IMR-90 (cell line): ENCODE data around the gene PLXNA4.

Source experiments
- BHLHE40 ChIP-seq: fragments of 150-350 bp; IDR thresholded peaks from 2 replicates; pipeline ENCODE4 v1.6.1; 2016; ENCODE audit warnings: mild to moderate bottlenecking, low read depth, low read length
- CEBPB ChIP-seq: IDR thresholded peaks from 2 replicates; pipeline ENCODE4 v1.6.1; 2012; ENCODE audit warnings: low read depth, low read length, improper control_type of control experiment
- CTCF ChIP-seq: conservative IDR thresholded peaks from 2 replicates; pipeline ENCODE4 v1.5.1; 2012; ENCODE audit warnings: mild to moderate bottlenecking, low read depth, low read length, improper control_type of control experiment
- ELK1 ChIP-seq: fragments of 150-350 bp; IDR thresholded peaks from 2 replicates; pipeline ENCODE4 v1.6.1; 2016; ENCODE audit warnings: low read depth, mild to moderate bottlenecking, low read length, moderate library complexity, borderline replicate concordance
- MAFK ChIP-seq: IDR thresholded peaks from 2 replicates; pipeline ENCODE4 v1.6.1; 2012; ENCODE audit warnings: low read depth, low read length, improper control_type of control experiment
- MAZ ChIP-seq: IDR thresholded peaks from 2 replicates; pipeline ENCODE4 v1.6.1; 2012; ENCODE audit warnings: low read depth, mild to moderate bottlenecking, low read length, improper control_type of control experiment, moderate library complexity, borderline replicate concordance
- POLR2A ChIP-seq: IDR thresholded peaks from 2 replicates; pipeline ENCODE4 v1.6.1; 2012; ENCODE audit warnings: mild to moderate bottlenecking, low read depth, low read length
- RAD21 ChIP-seq: IDR thresholded peaks from 2 replicates; pipeline ENCODE4 v1.6.1; 2012; ENCODE audit warnings: low read length, improper control_type of control experiment
- RCOR1 ChIP-seq: IDR thresholded peaks from 2 replicates; pipeline ENCODE4 v1.6.1; 2012; ENCODE audit warnings: mild to moderate bottlenecking, low read length, improper control_type of control experiment; ENCODE audit not compliant: insufficient replicate concordance
- RFX5 ChIP-seq: IDR thresholded peaks from 2 replicates; pipeline ENCODE4 v1.8.0; 2012; ENCODE audit warnings: low read depth, mild to moderate bottlenecking, low read length, moderate library complexity
- USF2 ChIP-seq: fragments of 150-350 bp; IDR thresholded peaks from 2 replicates; pipeline ENCODE4 v1.6.1; 2017; ENCODE audit warnings: mild to moderate bottlenecking, antibody characterized with exemption, low read length, low read depth

GRCh38 chr7:132433301-132433700, 143.0 kb downstream of the PLXNA4 start:
- TF ChIP-seq CTCF (no peak), POLR2A (no peak), RAD21 (no peak), MAFK (no peak), BHLHE40 (no peak), ELK1 (no peak), CEBPB (no peak), USF2 (no peak), RFX5 (no peak), MAZ (no peak), RCOR1 (no peak)
